ENCODE data around the gene TCFL5. TPM values are rescaled to one million over a fixed set of nuclear protein-coding genes. Genes with fewer than 3 reads are reported as not detected.

Gene TCFL5
- total RNA-seq, 4 donors from 2014 or later, result 12.0 to 28.9 (median 13.8) TPM

DNA sequence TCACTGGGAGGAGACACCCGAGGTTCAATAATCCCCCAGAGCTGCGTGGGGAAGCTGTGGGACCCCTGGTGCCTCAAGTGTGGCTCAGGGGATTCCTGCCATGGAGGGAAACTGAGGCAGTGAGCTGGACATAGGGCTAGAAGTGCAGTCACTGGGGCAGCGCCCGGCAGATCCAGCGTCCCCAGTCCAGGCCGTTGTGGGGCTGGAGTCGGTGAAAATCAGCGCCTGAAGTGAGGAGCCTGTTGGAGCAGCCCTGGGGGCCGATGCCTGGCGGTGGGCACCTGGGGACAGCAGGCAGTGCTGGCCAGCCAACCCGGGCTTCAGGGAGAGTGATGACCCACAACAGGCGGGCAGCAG lies 46.9 kb downstream of the TCFL5 start:
- peaks cover 55% of the 10 kb centered on the region for H3K27me3 ChIP-seq
- H3K36me3 ChIP-seq, result peaks cover 0 to 45% of the 10 kb centered on the region in 2 donors
- H3K4me3 ChIP-seq, result no peak overlapping the region
- peak overlapping the region in 1 of 4 donors; percentile 1 for H3K27ac ChIP-seq
- peaks cover 0 to 52% (median 41%) of the 10 kb centered on the region in 3 donors for H3K4me1 ChIP-seq
- TF ChIP-seq POLR2A (IDR thresholded peaks at IDR 0.05) (no peak), EP300 (IDR thresholded peaks at IDR 0.05) (no peak), POLR2AphosphoS5 (IDR thresholded peaks at IDR 0.05) (no peak)
- TF ChIP-seq, protein P1, sequence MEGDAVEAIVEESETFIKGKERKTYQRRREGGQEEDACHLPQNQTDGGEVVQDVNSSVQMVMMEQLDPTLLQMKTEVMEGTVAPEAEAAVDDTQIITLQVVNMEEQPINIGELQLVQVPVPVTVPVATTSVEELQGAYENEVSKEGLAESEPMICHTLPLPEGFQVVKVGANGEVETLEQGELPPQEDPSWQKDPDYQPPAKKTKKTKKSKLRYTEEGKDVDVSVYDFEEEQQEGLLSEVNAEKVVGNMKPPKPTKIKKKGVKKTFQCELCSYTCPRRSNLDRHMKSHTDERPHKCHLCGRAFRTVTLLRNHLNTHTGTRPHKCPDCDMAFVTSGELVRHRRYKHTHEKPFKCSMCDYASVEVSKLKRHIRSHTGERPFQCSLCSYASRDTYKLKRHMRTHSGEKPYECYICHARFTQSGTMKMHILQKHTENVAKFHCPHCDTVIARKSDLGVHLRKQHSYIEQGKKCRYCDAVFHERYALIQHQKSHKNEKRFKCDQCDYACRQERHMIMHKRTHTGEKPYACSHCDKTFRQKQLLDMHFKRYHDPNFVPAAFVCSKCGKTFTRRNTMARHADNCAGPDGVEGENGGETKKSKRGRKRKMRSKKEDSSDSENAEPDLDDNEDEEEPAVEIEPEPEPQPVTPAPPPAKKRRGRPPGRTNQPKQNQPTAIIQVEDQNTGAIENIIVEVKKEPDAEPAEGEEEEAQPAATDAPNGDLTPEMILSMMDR (IDR thresholded peaks at IDR 0.05), result no peak
- H3K9me3 ChIP-seq, result no peaks in the 10 kb centered on the region
- WGBS, 2 donors (ENCODE audit: low coverage in 1 of 2), result 40 to 46% methylated on average over 1 to 2 of the region's 12 CpGs
- no peak for ATAC-seq

- Histone ChIP-seq H3K27ac (no peak overlapping the region), H3K36me3 (peaks cover 0 to 50% of the 10 kb centered on the region in 2 donors), H3K4me1 (peaks cover 0 to 47% (median 36%) of the 10 kb centered on the region in 3 donors), H3K4me3 (no peak overlapping the region), H3K27me3 (peaks cover 50% of the 10 kb centered on the region), H3K9me3 (no peaks in the 10 kb centered on the region)
- 40% methylated on average over 2 of the region's 13 CpGs; no CpG with 5 or more reads in 1 of the 2 donors for WGBS, 2 donors (ENCODE audit: low coverage in 1 of 2)
- TF ChIP-seq, protein P1 (IDR thresholded peaks at IDR 0.05), result no peak
- TF ChIP-seq EP300 (IDR thresholded peaks at IDR 0.05) (no peak), POLR2AphosphoS5 (IDR thresholded peaks at IDR 0.05) (no peak), POLR2A (IDR thresholded peaks at IDR 0.05) (no peak)
- ATAC-seq, result no peak
These were observed 47.4 kb downstream of the TCFL5 start for GRCh38 chr20:62814060-62814708.

GRCh38 chr20:62813588-62813987 lies 48.0 kb downstream of the TCFL5 start:
- H3K9me3 ChIP-seq, result no peaks in the 10 kb centered on the region
- peaks cover 44% of the 10 kb centered on the region for H3K27me3 ChIP-seq
- H3K4me3 ChIP-seq, result no peak overlapping the region
- H3K36me3 ChIP-seq, result peaks cover 0 to 56% of the 10 kb centered on the region in 2 donors
- H3K27ac ChIP-seq, result no peak overlapping the region
- 100% methylated on average over 3 of the region's 13 CpGs; no CpG with 5 or more reads in 1 of the 2 donors for WGBS, 2 donors (ENCODE audit: low coverage in 1 of 2)
- peaks cover 0 to 42% (median 30%) of the 10 kb centered on the region in 3 donors for H3K4me1 ChIP-seq
- no peak for ATAC-seq
- TF ChIP-seq POLR2A (IDR thresholded peaks at IDR 0.05) (no peak), POLR2AphosphoS5 (IDR thresholded peaks at IDR 0.05) (no peak), EP300 (IDR thresholded peaks at IDR 0.05) (no peak)
- TF ChIP-seq, protein P1 (IDR thresholded peaks at IDR 0.05), result no peak

- Histone ChIP-seq H3K9me3 (no peaks in the 10 kb centered on the region), H3K36me3 (peaks cover 0 to 64% of the 10 kb centered on the region in 2 donors), H3K4me1 (peaks cover 0 to 42% (median 27%) of the 10 kb centered on the region in 3 donors), H3K27ac (no peak overlapping the region), H3K4me3 (no peak overlapping the region), H3K27me3 (peaks cover 37% of the 10 kb centered on the region)
- no peak for ATAC-seq
- TF ChIP-seq POLR2AphosphoS5 (IDR thresholded peaks at IDR 0.05) (no peak), POLR2A (IDR thresholded peaks at IDR 0.05) (no peak), EP300 (IDR thresholded peaks at IDR 0.05) (no peak)
- TF ChIP-seq, protein P1 (IDR thresholded peaks at IDR 0.05), result no peak
- WGBS, 2 donors (ENCODE audit: low coverage in 1 of 2), result 85% methylated on average over 7 of the region's 11 CpGs; no CpG with 5 or more reads in 1 of the 2 donors
These were observed 48.8 kb downstream of the TCFL5 start for GRCh38 chr20:62812907-62813200.
